NCI-H1105 treated with DMSO at 0.1 percent for 48 hours (cell line): Measurements from ENCODE around the gene BTBD16.

Experiments used
- DNase-seq: peaks from one replicate; lab custom pipeline; 2025; lab: John Stamatoyannopoulos, UW

The BTBD16 gene

DNA sequence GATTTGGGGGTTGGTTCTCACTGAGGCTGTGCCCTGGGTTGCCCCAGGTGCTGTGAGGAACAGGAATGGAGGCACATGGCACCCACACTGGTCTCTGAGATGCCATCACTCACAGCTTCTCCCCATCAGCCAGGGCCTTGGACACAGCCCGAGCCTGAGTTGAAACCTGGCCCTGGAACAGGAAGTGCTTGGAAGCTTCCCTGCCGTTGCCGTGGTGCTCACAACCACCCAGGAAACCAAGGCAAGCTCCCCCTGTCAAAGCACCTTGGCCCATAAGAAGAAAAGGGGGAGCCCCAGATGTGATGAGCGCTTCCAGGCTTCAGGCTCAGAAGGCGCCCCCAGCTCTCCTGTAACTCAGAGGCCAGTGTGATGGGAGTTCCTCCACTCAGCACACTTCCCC is at the start of gene BTBD16:
TSS of gene BTBD16 (plus strand) at position 221 of the 400 bp plus-strand sequence. CDS start 3,786 bp downstream, outside the sequence.
- DNase-seq, result no peak

DNA sequence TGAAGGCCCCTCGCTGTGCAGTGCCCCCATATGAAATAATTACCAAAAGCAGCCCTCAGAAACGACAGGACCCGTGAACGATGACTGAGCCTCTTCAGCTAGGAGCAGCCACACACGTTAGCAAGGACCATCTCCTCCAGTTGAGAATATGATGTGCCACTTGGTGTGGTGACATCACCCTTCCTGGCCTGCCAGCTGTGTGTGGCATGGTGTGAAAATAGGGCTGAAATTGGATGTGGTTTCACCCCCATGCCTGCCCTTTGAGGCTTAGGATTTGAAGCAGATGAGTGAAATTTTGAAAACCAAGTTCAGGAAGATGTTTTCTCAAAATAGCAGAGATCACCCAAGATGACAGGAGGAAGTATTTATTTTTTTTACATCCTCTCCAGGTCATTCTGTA is 49.1 kb upstream of the BTBD16 start:
- DNase-seq, result no peak

DNA sequence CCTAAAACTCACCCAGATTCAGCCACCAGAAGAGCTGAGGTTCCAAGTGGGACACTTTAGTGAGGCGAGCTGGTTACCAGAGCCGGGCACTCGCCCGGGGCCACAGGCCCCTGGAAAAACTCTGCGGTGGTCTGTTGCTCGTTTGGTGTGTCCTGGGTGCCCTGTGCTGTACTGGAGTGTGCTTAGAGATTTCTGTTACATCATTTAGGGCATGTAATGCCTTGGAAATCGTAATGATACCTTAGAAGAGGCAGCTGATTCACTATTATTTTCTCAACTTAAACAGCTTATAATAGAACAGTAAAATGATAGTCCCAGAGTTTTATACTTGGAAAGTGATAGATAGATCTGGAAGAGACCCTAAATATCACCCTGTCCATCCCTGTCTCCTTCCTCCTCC is 48.5 kb upstream of the BTBD16 start:
- DNase-seq, result no peak

DNA sequence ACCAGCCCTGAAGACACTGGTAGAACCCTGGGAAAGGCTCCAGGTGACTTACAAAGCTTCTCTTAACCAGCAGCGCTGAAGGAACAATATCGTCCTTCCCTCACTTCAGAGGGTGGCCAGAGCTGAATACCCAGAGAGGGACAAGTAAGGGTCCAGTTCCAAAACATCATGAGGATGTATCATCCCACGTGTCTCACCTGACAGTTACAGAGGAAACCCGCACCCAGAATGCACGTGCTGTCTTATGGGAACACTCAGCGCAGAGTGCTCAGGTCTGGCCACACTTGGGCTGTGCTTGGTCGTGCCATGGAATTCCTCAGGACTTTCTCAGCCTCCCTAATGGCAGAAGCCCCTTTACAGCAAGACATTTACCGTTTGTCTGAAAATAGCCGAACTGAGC is 46.9 kb upstream of the BTBD16 start:
- no peak for DNase-seq

DNA sequence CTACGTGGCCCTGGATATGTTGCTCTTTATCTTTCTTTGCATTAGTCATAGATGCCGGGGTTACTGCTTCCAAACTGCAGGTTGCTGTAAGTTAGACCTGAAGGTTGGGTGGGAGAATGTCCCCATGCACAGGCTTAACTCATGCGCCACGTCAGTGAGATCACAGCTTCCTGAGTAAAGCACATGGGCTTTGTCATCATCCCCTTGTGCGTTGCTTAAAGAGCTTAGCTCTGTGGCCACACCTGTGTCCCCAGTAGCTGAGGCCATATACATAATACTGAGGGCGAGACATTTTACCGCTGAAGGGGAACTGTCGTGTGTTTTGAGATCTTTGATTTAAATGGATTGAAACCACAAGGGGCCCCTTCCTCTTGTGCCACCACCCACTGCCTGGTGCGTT is 45.8 kb upstream of the BTBD16 start:
- DNase-seq, result no peak

DNA sequence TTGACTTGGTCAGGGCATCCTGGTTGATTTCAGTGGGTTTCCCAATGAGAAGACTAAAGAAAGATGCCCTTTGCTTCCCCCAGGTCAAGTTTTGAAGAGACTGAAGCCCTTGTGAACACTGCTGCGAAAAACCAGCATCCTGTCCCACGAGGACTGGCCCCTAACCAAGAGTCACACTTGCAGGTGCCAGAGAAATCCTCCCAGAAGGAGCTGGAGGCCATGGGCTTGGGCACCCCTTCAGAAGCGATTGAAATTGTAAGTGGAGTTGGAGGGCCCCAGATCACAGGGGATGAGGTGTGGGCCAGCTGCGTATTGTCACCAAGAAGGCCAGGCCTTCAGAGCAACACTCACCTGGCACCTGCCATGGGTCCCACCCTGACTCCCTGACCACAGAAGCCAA is 43.3 kb upstream of the BTBD16 start:
- DNase-seq, result no peak

DNA sequence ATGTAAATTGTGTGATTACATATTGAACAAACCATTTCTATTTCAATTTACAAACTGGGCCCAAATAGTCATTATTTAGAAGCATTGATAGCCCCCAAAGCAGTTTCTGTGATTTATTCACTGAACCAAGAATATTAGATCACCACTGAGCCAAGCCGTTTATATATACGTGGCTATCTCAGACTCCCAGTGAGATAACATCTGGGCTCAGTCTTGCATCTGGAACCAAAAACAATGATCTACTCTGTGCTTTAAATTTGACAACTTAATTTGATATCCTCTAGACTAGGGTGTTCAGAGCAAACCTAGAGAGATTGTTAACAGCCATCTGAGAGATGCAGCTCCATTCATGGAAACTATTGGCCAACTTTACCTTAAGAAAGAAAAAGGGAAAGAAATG is 41.4 kb upstream of the BTBD16 start:
- DNase-seq, result no peak

DNA sequence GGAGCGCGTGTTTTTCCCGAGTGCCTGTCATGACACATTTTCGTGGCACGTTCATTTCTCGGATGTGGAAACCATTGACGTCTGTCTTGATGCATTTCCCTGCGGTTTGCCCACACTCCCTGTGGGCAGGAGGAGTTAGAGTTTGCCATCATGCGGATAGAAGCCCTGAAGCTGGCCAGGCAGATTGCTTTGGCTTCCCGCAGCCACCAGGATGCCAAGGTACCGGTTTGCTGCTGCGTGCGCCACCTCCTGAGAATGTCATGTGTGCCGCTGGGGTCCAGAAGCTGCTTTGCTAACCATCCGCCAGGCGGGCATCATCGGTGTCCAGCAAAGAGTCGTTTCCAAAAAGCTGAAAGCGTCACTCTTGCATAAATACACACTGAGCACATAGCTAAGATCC is 40.9 kb upstream of the BTBD16 start:
- no peak for DNase-seq

DNA sequence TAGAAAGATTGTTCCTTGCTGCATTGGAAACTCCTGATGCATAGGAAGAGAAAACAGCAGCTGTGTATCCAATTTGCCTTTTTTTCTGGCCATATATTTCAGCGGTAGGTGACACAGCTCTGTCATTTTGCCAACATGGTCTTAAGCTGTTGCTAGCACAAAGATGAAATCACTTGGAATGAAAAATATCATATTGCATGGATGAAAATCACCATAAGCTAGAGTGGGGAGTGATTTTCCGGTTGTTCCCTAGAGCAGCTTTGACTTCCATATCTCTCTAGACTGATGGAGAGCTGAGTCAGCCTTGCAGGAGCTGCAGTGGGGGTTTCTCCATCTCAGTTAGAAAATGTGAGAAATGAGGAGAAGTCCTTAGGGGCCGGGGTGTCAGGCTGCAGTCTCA is 38.3 kb upstream of the BTBD16 start:
- DNase-seq, result no peak

DNA sequence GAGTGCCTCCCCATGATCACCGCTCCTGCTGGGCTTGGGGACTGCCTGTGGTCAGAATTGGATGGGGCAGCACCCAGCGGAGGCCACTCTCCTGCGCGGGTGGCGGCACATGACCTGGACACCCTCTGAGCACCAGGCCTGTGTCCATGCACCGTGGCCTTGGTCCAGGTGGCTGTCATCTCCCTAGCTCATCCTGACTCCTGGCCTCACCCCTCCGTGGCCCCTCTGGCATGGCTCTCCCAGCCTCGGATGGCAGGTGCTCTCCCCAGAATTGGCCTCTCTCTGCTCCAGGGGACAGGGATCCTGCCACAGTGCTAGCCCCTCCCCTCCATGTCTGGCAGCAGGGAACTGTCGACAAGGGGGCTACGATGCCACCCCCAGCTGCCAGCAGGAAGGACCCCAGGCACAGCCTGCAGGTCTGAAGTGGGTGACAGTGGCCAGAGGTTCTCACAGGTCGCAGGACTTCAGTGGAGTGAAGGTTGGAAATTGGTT is 37.2 kb upstream of the BTBD16 start:
- DNase-seq, result no peak

DNA sequence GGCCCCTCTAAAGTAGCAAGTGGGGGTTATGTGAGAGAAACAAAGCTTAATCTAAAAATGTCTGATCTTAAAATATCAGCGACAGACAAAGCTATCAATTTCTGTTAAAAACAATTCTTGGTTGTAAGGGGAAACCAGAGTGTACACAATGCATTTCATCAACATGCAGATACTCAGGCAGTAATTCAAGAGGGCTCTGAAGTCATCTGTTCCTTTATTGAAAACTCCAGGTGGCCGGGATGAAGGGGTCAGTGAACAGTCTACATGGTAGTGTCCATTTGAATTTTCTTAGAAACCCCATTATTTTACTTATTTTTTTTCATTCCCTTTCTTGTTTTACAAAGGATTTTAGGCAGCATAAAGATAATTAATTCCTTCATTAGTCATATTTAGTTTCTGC is 36.7 kb upstream of the BTBD16 start:
- peak; percentile 22 for DNase-seq

DNA sequence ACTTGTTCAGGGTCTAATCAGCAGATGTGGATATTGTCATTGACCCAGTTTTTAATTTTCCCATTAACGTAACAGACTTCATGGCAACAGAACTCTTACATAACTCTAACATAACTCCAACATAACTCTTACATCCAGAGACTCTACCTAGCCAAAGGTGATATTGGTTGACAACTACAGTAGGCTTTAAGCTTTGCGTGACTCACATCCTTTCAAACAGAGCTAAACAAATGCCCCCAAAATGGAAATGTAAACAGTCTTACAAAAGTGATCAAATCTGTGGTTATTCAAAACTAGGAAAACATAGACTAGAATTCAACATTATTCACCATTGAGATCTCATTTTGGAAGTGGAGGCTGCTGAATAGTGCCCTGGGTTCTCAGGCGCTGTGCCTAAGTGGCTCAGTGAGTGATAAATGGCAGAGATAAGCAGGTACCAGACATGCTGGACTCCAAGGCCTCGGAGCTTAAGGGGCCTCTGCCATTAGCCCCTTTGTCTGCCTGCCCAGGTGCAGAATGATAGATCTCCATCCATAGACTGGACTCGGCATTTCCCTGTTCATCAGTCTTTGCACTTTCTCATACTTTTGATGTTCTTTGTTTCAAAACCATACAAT is 34.3 kb upstream of the BTBD16 start:
- DNase-seq, result peak; percentile 41

DNA sequence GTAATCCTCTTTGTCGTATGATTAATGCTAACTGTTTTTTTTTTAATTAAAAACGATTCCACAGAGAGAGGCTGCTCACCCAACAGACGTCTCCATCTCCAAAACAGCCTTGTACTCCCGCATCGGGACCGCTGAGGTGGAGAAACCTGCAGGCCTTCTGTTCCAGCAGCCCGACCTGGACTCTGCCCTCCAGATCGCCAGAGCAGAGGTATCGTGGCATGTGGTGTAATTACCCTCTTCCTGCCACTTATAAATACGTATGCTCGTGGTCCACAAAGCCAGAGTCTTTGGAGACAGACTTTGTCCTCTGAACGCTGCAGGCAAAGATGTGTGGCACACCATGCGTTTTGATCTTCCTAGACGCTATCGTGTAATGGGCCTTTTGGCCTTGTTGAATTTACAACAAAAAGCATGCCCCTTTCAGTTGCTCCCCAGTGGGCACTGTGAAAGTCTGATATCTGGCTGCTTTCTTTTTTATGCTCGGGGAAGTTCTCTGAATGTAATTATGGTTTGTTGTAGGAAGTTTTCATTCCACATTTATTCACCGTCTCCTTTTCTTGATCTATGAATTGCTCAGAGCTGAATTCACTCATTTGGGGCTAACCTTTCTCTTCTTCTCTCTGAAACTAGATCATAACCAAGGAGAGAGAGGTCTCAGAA is 33.6 kb upstream of the BTBD16 start:
- no peak for DNase-seq

DNA sequence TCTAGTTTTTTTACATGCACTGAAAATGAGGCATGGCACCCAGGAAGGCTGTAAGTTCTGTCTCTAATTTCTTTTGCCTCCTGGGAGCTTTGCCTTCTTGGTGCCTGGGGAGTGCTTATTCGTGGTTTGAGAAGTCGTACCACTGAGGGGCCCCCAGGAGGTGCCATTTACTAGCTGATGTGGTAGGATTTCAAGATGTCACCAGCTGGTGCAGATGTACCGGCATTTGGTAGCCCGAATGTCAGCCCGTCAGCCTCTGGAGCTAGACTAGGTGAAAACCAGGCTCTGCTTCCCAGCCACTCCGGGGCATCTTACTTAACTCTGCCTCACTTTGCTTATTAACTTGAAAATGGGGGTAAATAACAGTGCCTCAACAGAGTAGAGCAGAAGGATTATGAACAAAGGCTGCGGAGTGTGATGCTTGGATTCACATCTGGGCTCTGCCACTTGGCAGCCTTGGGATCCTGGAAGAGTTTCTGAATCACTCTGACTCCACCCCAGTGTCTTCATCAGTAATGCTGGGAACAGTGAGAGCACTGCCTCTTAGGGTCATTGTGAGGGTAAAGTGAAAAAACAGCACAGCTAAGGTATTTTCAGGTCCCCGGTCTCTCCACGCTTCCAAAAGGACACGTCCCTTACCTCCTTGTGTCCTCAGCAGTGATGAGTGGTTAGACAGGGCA is 31.4 kb upstream of the BTBD16 start:
- no peak for DNase-seq

DNA sequence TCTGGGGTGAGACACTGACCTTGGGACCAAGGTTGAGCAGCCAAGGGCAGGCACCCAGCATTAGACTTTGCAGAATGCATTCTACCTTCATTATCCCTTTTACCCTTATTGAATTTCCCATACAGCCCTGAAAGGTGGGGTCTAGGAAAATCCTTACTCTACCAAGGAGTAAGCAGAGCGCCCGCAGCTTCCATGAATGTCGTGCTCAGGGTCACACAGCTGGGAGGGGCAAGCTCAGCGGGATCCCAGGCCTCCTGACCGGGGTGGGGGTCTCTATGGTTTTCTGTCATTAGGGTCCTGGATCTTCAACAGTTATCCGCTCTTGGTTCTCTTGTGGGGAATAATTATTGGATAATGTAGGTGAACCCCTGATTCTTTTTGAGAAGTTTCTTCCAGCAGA is 30.7 kb upstream of the BTBD16 start:
- no peak for DNase-seq

DNA sequence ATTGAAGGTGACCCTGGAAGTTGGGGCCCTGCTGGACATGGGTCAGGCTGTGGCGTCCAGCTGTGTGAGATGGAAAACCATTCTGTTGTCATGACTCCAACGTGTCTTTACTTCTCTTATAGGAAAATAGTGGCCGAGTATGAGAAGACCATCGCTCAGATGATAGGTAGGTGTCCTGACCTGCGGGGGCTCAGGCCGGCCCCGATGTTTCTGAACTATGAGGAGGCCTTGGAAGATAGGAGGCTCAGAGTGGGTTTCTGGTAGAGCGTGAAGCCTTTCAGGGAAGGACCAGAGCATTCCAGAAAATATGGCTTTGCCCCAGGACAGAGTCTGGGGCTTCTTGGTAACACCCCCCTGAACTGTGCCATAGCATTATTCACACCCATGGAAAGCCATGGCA is 29.3 kb upstream of the BTBD16 start:
- no peak for DNase-seq

DNA sequence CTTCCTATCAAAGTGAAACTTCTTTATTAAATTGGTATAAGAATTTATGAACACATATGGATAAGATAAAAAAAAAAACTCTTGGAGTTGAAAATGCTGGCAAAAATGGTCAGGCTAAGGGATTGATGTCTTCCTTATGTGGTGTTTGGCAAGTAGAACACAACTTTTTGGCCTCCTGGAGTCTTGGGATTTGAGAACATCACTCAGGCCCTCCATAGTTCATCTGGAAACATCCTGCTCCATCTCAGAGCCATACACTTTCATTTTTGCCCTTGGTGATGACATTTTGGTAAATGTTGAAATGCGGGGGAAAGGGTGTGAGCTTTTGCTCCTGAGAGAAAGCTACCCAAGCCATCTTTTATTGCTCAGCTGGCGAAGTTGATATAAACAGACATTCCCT is 27.5 kb upstream of the BTBD16 start:
- DNase-seq, result no peak

DNA sequence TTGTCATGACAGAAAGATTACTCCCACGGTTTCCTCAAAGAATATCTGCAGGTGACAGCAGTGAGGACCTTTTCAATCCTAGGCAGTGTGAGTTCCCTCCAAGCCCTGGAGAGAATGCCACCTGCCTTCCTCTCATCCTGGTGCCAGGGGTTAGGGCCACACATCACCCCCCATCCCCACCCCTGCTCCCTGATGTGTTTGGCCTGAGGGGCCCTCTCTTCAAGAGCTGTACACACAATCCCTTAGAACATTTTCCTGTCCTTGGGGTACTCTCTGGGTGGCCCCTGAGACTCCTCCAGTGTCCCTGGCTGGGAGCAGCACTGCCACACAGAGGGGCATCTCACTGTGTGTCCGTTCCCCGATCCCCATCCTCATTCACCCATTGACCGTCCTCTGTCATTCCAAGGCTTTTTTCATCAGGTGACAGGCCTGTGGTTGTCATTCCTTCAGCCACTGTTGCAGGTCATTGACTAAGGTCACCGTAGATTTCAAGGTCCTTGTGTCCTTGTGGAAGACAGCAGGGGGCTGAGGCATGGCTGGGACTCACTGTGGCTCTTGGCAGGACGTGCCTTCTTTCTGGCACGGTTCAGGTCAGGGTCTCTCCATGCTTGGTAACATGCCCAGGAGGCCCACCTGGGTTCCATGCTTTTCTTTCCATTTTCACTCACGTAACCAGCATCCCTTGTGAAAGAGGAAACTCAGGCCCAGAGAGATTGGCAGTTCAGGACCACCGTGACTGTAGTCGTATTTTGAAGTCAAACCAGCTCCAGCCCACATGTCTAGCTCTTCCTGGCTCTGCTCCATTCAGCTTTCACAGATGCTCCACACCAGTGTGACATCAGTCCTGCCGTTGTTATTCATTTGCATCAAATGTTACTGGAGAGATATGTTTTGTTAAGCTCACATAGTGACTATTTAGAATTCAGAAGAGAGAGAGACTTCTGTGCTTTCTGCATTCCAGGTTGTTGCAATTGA is 26.8 kb upstream of the BTBD16 start:
- no peak for DNase-seq

DNA sequence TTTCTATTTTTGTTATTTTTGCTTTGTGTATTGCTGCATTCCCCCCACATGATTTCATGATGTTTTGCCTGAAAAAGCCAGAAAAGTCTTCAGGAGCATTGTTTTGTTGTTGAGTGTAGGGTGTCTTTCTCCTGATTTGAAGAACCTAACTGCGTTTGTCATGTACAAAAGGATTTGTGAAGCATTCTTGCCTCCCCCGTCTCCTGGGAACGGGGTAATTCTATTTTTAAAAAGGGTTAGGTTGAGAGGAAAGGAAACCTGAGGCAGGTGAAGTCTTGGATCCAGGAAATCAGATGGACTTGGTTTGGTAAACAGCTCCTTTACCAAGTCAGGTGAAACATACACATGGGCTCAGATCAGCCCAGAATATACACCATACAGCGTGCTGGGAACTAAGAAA is 26.0 kb upstream of the BTBD16 start:
- peak; percentile 25 for DNase-seq

DNA sequence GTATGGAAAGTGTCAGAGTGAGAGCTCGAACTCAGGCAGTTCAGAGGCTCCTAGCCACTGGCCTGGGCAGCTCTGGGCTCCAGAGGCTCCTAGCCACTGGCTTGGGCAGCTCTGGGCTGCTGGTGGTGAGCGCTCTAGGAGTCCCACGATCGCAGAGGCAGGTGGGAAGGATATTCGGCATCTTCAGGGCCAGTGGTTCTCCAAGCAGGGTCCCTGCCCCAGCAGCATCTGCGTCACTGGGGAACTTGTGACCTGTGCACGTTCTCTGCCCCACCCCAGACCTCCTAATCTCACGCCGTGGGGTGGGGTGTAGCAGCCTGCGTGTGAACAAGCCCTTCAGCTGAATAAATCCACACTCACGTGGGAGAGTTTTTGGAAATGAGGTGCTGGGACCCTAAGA is 25.2 kb upstream of the BTBD16 start:
- no peak for DNase-seq

DNA sequence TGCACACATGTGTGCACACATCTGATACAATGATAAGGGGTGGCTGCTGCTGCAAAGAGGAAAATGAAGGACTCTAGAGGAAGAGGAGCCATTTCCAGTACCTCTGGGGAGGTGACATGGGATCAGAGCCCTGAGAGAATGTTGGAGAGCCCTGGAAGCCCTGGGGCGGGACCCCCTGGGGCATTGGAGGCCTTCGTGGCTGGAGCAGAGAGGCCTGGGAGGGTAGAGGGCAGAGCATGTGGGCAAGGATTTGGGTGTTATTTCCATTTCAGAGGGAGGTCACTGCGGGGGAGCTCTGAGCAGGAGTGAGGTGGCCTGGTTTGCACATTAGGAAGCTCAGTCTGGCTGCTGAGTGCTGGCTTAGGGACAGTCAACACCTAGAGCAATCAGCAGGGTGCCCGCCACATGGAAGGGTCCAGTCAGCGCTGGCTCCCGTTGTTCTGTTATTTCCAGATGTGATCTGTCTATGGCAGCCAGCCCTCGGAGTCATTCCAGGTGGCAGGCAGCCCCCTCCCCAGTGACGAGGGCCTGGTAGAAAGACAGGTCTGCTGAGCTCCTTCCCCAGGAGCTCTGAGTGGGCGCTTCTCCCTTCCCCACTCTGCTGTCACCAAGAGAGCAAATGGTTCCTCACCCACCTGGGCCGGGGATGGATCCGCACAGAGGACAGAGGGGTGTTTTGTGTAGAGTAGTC is 24.1 kb upstream of the BTBD16 start:
- no peak for DNase-seq
